ENCODE results near the gene GRAP.
A peak's percentile ranks its signal among the peaks of the same experiment; 100 is the strongest.

The GRAP gene

GRCh38 chr17:19014628-19015215 is 32.0 kb downstream of the GRAP start:
- H3K4me1 ChIP-seq (ENCODE audit: control insufficient read depth, insufficient read depth, low read length), result no peaks in the 10 kb centered on the region
- no peaks in the 10 kb centered on the region for H3K9me3 ChIP-seq (ENCODE audit: control insufficient read depth, low read length)
- DNase-seq (ENCODE audit: low read depth), result no peak
- no peak overlapping the region for H3K4me3 ChIP-seq (ENCODE audit: low read length)
- H3K9ac ChIP-seq (ENCODE audit: low read length), result no peak overlapping the region
- peaks cover 16% of the 10 kb centered on the region for H3K27me3 ChIP-seq (replicated peaks; ENCODE audit: control insufficient read depth, insufficient read depth, low read length)
- H3K36me3 ChIP-seq (ENCODE audit: control insufficient read depth, insufficient read depth, low read length, severe bottlenecking), result no peaks in the 10 kb centered on the region

GRCh38 chr17:19013806-19014627 is 32.7 kb downstream of the GRAP start:
- no peaks in the 10 kb centered on the region for H3K4me1 ChIP-seq (ENCODE audit: control insufficient read depth, insufficient read depth, low read length)
- H3K36me3 ChIP-seq (ENCODE audit: control insufficient read depth, insufficient read depth, low read length, severe bottlenecking), result no peaks in the 10 kb centered on the region
- H3K4me3 ChIP-seq (ENCODE audit: low read length), result no peak overlapping the region
- no peak for DNase-seq (ENCODE audit: low read depth)
- H3K27me3 ChIP-seq (replicated peaks; ENCODE audit: control insufficient read depth, insufficient read depth, low read length), result peaks cover 11% of the 10 kb centered on the region
- no peaks in the 10 kb centered on the region for H3K9me3 ChIP-seq (ENCODE audit: control insufficient read depth, low read length)
- H3K9ac ChIP-seq (ENCODE audit: low read length), result no peak overlapping the region

- no peaks in the 10 kb centered on the region for H3K4me1 ChIP-seq (ENCODE audit: control insufficient read depth, insufficient read depth, low read length)
- peaks cover 6% of the 10 kb centered on the region for H3K27me3 ChIP-seq (replicated peaks; ENCODE audit: control insufficient read depth, insufficient read depth, low read length)
- H3K36me3 ChIP-seq (ENCODE audit: control insufficient read depth, insufficient read depth, low read length, severe bottlenecking), result no peaks in the 10 kb centered on the region
- H3K9ac ChIP-seq (ENCODE audit: low read length), result no peak overlapping the region
- DNase-seq (ENCODE audit: low read depth), result no peak
- no peak overlapping the region for H3K4me3 ChIP-seq (ENCODE audit: low read length)
- H3K9me3 ChIP-seq (ENCODE audit: control insufficient read depth, low read length), result no peaks in the 10 kb centered on the region
Observed at GRCh38 chr17:19013226-19013625, 33.5 kb downstream of the GRAP start.

- H3K4me1 ChIP-seq (ENCODE audit: control insufficient read depth, insufficient read depth, low read length), result no peaks in the 10 kb centered on the region
- H3K9ac ChIP-seq (ENCODE audit: low read length), result no peak overlapping the region
- H3K36me3 ChIP-seq (ENCODE audit: control insufficient read depth, insufficient read depth, low read length, severe bottlenecking), result no peaks in the 10 kb centered on the region
- H3K4me3 ChIP-seq (ENCODE audit: low read length), result no peak overlapping the region
- no peak for DNase-seq (ENCODE audit: low read depth)
- no peaks in the 10 kb centered on the region for H3K9me3 ChIP-seq (ENCODE audit: control insufficient read depth, low read length)
- peaks cover 3% of the 10 kb centered on the region for H3K27me3 ChIP-seq (replicated peaks; ENCODE audit: control insufficient read depth, insufficient read depth, low read length)
Observed at GRCh38 chr17:19012171-19013080, 34.3 kb downstream of the GRAP start.

GRCh38 chr17:19011581-19011980 is 35.2 kb downstream of the GRAP start:
- no peak overlapping the region for H3K4me3 ChIP-seq (ENCODE audit: low read length)
- peaks cover 3% of the 10 kb centered on the region for H3K9me3 ChIP-seq (ENCODE audit: control insufficient read depth, low read length)
- DNase-seq (ENCODE audit: low read depth), result no peak
- H3K4me1 ChIP-seq (ENCODE audit: control insufficient read depth, insufficient read depth, low read length), result no peaks in the 10 kb centered on the region
- H3K9ac ChIP-seq (ENCODE audit: low read length), result no peak overlapping the region
- no peaks in the 10 kb centered on the region for H3K36me3 ChIP-seq (ENCODE audit: control insufficient read depth, insufficient read depth, low read length, severe bottlenecking)
- peaks cover under 1% of the 10 kb centered on the region for H3K27me3 ChIP-seq (replicated peaks; ENCODE audit: control insufficient read depth, insufficient read depth, low read length)

- Histone ChIP-seq H3K4me1 (ENCODE audit: control insufficient read depth, insufficient read depth, low read length) (no peaks in the 10 kb centered on the region), H3K36me3 (ENCODE audit: control insufficient read depth, insufficient read depth, low read length, severe bottlenecking) (no peaks in the 10 kb centered on the region), H3K9me3 (ENCODE audit: control insufficient read depth, low read length) (peaks cover 4% of the 10 kb centered on the region), H3K4me3 (ENCODE audit: low read length) (no peak overlapping the region), H3K27me3 (replicated peaks; ENCODE audit: control insufficient read depth, insufficient read depth, low read length) (no peaks in the 10 kb centered on the region), H3K9ac (ENCODE audit: low read length) (no peak overlapping the region)
- DNase-seq (ENCODE audit: low read depth), result no peak
Observed at GRCh38 chr17:19010729-19011505, 35.8 kb downstream of the GRAP start.

- Histone ChIP-seq H3K27me3 (replicated peaks; ENCODE audit: control insufficient read depth, insufficient read depth, low read length) (no peaks in the 10 kb centered on the region), H3K36me3 (ENCODE audit: control insufficient read depth, insufficient read depth, low read length, severe bottlenecking) (no peaks in the 10 kb centered on the region), H3K9ac (ENCODE audit: low read length) (no peak overlapping the region), H3K4me3 (ENCODE audit: low read length) (no peak overlapping the region), H3K9me3 (ENCODE audit: control insufficient read depth, low read length) (peaks cover 4% of the 10 kb centered on the region), H3K4me1 (ENCODE audit: control insufficient read depth, insufficient read depth, low read length) (no peaks in the 10 kb centered on the region)
- no peak for DNase-seq (ENCODE audit: low read depth)
Observed at GRCh38 chr17:19009970-19010369, 36.8 kb downstream of the GRAP start.

- no peak overlapping the region for H3K4me3 ChIP-seq (ENCODE audit: low read length)
- H3K4me1 ChIP-seq (ENCODE audit: control insufficient read depth, insufficient read depth, low read length), result peaks cover 8% of the 10 kb centered on the region
- peaks cover 4% of the 10 kb centered on the region for H3K9me3 ChIP-seq (ENCODE audit: control insufficient read depth, low read length)
- no peak for DNase-seq (ENCODE audit: low read depth)
- H3K9ac ChIP-seq (ENCODE audit: low read length), result no peak overlapping the region
- no peaks in the 10 kb centered on the region for H3K27me3 ChIP-seq (replicated peaks; ENCODE audit: control insufficient read depth, insufficient read depth, low read length)
- H3K36me3 ChIP-seq (ENCODE audit: control insufficient read depth, insufficient read depth, low read length, severe bottlenecking), result no peaks in the 10 kb centered on the region
Observed at GRCh38 chr17:19006698-19007097, 40.1 kb downstream of the GRAP start.

GRCh38 chr17:19005789-19006430 is 40.8 kb downstream of the GRAP start:
- no peaks in the 10 kb centered on the region for H3K36me3 ChIP-seq (ENCODE audit: control insufficient read depth, insufficient read depth, low read length, severe bottlenecking)
- H3K9ac ChIP-seq (ENCODE audit: low read length), result no peak overlapping the region
- peaks cover 4% of the 10 kb centered on the region for H3K9me3 ChIP-seq (ENCODE audit: control insufficient read depth, low read length)
- H3K4me3 ChIP-seq (ENCODE audit: low read length), result no peak overlapping the region
- no peaks in the 10 kb centered on the region for H3K27me3 ChIP-seq (replicated peaks; ENCODE audit: control insufficient read depth, insufficient read depth, low read length)
- H3K4me1 ChIP-seq (ENCODE audit: control insufficient read depth, insufficient read depth, low read length), result peaks cover 12% of the 10 kb centered on the region
- DNase-seq (ENCODE audit: low read depth), result no peak

- peaks cover 4% of the 10 kb centered on the region for H3K9me3 ChIP-seq (ENCODE audit: control insufficient read depth, low read length)
- H3K27me3 ChIP-seq (replicated peaks; ENCODE audit: control insufficient read depth, insufficient read depth, low read length), result no peaks in the 10 kb centered on the region
- DNase-seq (ENCODE audit: low read depth), result no peak
- H3K4me1 ChIP-seq (ENCODE audit: control insufficient read depth, insufficient read depth, low read length), result peaks cover 12% of the 10 kb centered on the region
- peak overlapping the region; percentile 80 for H3K9ac ChIP-seq (ENCODE audit: low read length)
- peak overlapping the region; percentile 81 for H3K4me3 ChIP-seq (ENCODE audit: low read length)
- H3K36me3 ChIP-seq (ENCODE audit: control insufficient read depth, insufficient read depth, low read length, severe bottlenecking), result no peaks in the 10 kb centered on the region
Observed at GRCh38 chr17:19005137-19005773, 41.5 kb downstream of the GRAP start.

Data from adipocyte (in vitro differentiated cells).